Fibroblast of skin of left biceps (primary cell): ENCODE results near the gene KIAA1549.

Experiments used
- DNase-seq, 2 experiments: peaks; one replicate each; pipeline ENCODE4 v3.0.0-alpha.2; 2013; ENCODE audit warnings: low read depth in 2 of 2

KIAA1549 gene

GRCh38 chr7:138882249-138882648, 98.9 kb downstream of the KIAA1549 start:
- DNase-seq, result no peak

GRCh38 chr7:138881579-138882188, 99.5 kb downstream of the KIAA1549 start:
- no peak for DNase-seq

GRCh38 chr7:138880881-138881578, 100.2 kb downstream of the KIAA1549 start:
- no peak for DNase-seq

GRCh38 chr7:138879356-138879755, 101.8 kb downstream of the KIAA1549 start:
- no peak for DNase-seq

- no peak for DNase-seq
These were observed 102.3 kb downstream of the KIAA1549 start for GRCh38 chr7:138878856-138879255.

- no peak for DNase-seq
These were observed 103.1 kb downstream of the KIAA1549 start for GRCh38 chr7:138878051-138878450.

GRCh38 chr7:138876326-138876725, 104.9 kb downstream of the KIAA1549 start:
- no peak for DNase-seq

GRCh38 chr7:138875794-138876193, 105.4 kb downstream of the KIAA1549 start:
- peak; percentile 39 to 41 for DNase-seq

- DNase-seq, result no peak
These were observed 107.8 kb downstream of the KIAA1549 start for GRCh38 chr7:138873220-138873892.

- DNase-seq, result no peak
These were observed 108.6 kb downstream of the KIAA1549 start for GRCh38 chr7:138872576-138872975.

GRCh38 chr7:138871814-138872090, 109.4 kb downstream of the KIAA1549 start:
- no peak for DNase-seq

- DNase-seq, result no peak
These were observed 110.0 kb downstream of the KIAA1549 start for GRCh38 chr7:138871065-138871813.

GRCh38 chr7:138869353-138869752, 111.8 kb downstream of the KIAA1549 start:
- no peak for DNase-seq

- no peak for DNase-seq
These were observed 112.5 kb downstream of the KIAA1549 start for GRCh38 chr7:138868711-138869110.

GRCh38 chr7:138867744-138868143, 113.4 kb downstream of the KIAA1549 start:
- DNase-seq, result no peak

- no peak for DNase-seq
These were observed 114.8 kb downstream of the KIAA1549 start for GRCh38 chr7:138866353-138866752.

GRCh38 chr7:138865843-138866242, 115.3 kb downstream of the KIAA1549 start:
- DNase-seq, result no peak

- peak; percentile 37 to 38 for DNase-seq
These were observed 116.5 kb downstream of the KIAA1549 start for GRCh38 chr7:138864667-138865066.

GRCh38 chr7:138863931-138864330, 117.3 kb downstream of the KIAA1549 start:
- no peak for DNase-seq

GRCh38 chr7:138861051-138861450, 120.1 kb downstream of the KIAA1549 start:
- no peak for DNase-seq

- no peak for DNase-seq
These were observed 123.5 kb downstream of the KIAA1549 start for GRCh38 chr7:138857728-138858127.

- DNase-seq, result no peak
These were observed 127.0 kb downstream of the KIAA1549 start for GRCh38 chr7:138854115-138854645.
